Parathyroid adenoma (tissue), 2 donors: Measurements from ENCODE around the gene AGPAT2.

Experiments used
- H2AFZ ChIP-seq: fragments of 300-600 bp; sonication (generic); one replicate; pipeline ENCODE4 v1.7.0; 2017; ENCODE audit warnings: antibody characterized with exemption, mild to moderate bottlenecking
- H3K27ac ChIP-seq: fragments of 300-600 bp; sonication (generic); one replicate; pipeline ENCODE4 v1.7.0; 2017
- H3K27me3 ChIP-seq: fragments of 300-600 bp; sonication (generic); one replicate; pipeline ENCODE4 v1.7.0; 2017; ENCODE audit warnings: low read length; ENCODE audit not compliant: control insufficient read depth, insufficient read depth
- H3K36me3 ChIP-seq: fragments of 300-600 bp; sonication (generic); one replicate; pipeline ENCODE4 v1.7.0; 2017; ENCODE audit warnings: low read length; ENCODE audit not compliant: control insufficient read depth, insufficient read depth
- H3K4me1 ChIP-seq: fragments of 300-600 bp; sonication (generic); one replicate; pipeline ENCODE4 v1.7.0; 2017; ENCODE audit warnings: control low read depth
- H3K4me2 ChIP-seq: fragments of 300-600 bp; sonication (generic); one replicate; pipeline ENCODE4 v1.7.0; 2017; ENCODE audit warnings: low read length
- H3K4me3 ChIP-seq: fragments of 300-600 bp; sonication (generic); one replicate; pipeline ENCODE4 v1.7.0; 2017; ENCODE audit warnings: low read depth, low read length
- H3K79me2 ChIP-seq: fragments of 300-600 bp; sonication (generic); one replicate; pipeline ENCODE4 v1.7.0; 2017; ENCODE audit warnings: control low read depth
- H3K9ac ChIP-seq: fragments of 300-600 bp; sonication (generic); one replicate; pipeline ENCODE4 v1.7.0; 2017; ENCODE audit warnings: mild to moderate bottlenecking
- H3K9me3 ChIP-seq: fragments of 300-600 bp; sonication (generic); one replicate; pipeline ENCODE4 v1.7.0; 2017; ENCODE audit warnings: low read length; ENCODE audit not compliant: control insufficient read depth
- TF ChIP-seq, protein P1 (sequence below): fragments of 300-600 bp; sonication (generic); IDR thresholded peaks from one replicate; pipeline ENCODE4 v1.7.0; 2017; ENCODE audit warnings: antibody characterized with exemption, mild to moderate bottlenecking
- donor health status: primary hyperparathyroidism.

The AGPAT2 gene

DNA sequence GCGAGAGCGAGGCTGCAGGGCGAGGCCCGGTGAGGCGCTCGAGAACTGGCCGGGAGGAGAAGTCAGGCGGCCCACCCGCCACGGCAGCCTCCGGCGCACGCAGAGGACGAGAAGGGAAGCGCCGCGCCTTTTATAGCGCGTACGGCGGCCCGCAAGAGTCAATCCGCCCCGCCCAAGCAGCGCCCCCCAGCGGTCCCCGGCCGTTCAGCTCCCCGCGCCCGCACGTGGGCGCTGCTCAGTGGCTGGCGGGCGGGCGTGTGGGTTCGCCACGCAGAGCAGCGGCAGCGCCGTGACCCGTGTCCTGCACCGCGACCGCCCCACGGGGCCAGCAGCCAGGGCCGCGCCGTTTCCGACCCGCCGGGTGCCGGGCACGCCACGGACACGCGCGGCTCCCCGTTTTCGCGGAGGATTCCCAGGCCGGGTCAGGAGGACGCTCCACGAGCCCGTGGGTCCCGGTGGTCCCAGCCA is 40.9 kb upstream of the AGPAT2 start:
- no peaks in the 10 kb centered on the region for H3K9me3 ChIP-seq
- H3K4me1 ChIP-seq: peaks cover 2% of the 10 kb centered on the region
- H3K79me2 ChIP-seq: peaks cover 2% of the 10 kb centered on the region
- no peak overlapping the region for H3K27ac ChIP-seq
- peak overlapping the region; percentile 93 for H3K4me3 ChIP-seq
- H2AFZ ChIP-seq: peak overlapping the region; percentile 78
- no peaks in the 10 kb centered on the region for H3K36me3 ChIP-seq
- H3K9ac ChIP-seq: peak overlapping the region; percentile 72
- TF ChIP-seq, protein P1, sequence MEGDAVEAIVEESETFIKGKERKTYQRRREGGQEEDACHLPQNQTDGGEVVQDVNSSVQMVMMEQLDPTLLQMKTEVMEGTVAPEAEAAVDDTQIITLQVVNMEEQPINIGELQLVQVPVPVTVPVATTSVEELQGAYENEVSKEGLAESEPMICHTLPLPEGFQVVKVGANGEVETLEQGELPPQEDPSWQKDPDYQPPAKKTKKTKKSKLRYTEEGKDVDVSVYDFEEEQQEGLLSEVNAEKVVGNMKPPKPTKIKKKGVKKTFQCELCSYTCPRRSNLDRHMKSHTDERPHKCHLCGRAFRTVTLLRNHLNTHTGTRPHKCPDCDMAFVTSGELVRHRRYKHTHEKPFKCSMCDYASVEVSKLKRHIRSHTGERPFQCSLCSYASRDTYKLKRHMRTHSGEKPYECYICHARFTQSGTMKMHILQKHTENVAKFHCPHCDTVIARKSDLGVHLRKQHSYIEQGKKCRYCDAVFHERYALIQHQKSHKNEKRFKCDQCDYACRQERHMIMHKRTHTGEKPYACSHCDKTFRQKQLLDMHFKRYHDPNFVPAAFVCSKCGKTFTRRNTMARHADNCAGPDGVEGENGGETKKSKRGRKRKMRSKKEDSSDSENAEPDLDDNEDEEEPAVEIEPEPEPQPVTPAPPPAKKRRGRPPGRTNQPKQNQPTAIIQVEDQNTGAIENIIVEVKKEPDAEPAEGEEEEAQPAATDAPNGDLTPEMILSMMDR: peak; percentile 84
- peak overlapping the region; percentile 98 for H3K4me2 ChIP-seq
- H3K27me3 ChIP-seq: no peaks in the 10 kb centered on the region

DNA sequence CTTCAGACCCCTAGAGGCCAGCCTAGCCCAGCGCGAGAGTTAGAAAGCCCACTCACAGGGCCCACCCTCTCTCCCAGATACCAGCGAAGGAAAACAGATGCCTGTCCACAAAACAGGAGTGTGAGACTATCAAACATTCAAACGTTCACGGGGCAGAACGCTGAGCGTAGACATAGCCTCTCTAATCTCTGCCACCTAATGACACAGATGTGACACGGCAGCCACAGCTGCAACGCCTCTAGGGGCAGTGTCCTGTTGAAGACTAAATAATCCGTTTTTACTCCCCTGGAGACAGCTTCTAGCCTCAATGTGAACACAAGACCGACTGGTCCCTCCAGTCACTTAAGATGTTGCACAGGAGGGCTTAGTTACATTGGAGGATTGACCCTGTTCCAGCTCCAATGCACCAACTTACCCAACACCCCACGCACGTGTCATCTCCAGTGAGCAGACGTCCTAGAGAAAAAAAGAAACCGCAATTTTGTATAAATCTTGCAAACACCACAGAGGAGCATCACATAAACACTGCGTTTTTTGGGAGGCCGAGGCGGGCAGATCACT is 39.5 kb upstream of the AGPAT2 start:
- H3K9ac ChIP-seq: no peak overlapping the region
- H3K27ac ChIP-seq: no peak overlapping the region
- TF ChIP-seq, protein P1: peak; percentile 24
- H3K36me3 ChIP-seq: no peaks in the 10 kb centered on the region
- no peak overlapping the region for H2AFZ ChIP-seq
- H3K4me1 ChIP-seq: peaks cover 2% of the 10 kb centered on the region
- no peaks in the 10 kb centered on the region for H3K9me3 ChIP-seq
- H3K4me2 ChIP-seq: peak overlapping the region; percentile 98
- no peaks in the 10 kb centered on the region for H3K27me3 ChIP-seq
- peak overlapping the region; percentile 93 for H3K4me3 ChIP-seq
- peaks cover 2% of the 10 kb centered on the region for H3K79me2 ChIP-seq

DNA sequence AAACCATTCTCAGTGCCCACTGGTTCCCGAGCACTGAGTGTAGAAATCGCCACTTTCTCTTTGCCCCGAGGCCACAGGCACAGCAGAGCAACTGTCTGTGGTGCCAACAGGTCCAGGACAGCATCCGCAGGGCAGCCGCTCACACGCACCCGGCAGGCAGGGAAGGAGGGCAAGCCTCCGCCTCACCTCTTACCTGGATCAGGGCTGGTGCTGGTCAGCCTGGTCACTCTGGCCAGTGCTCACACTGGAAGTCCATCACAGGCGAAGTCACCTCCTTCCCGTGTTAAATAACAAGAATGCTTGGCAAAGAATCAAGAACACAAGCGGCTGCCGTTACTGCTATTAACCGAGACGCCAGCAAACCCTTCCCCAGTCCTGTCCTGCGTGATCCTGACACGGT is 38.9 kb upstream of the AGPAT2 start:
- peaks cover 2% of the 10 kb centered on the region for H3K4me1 ChIP-seq

DNA sequence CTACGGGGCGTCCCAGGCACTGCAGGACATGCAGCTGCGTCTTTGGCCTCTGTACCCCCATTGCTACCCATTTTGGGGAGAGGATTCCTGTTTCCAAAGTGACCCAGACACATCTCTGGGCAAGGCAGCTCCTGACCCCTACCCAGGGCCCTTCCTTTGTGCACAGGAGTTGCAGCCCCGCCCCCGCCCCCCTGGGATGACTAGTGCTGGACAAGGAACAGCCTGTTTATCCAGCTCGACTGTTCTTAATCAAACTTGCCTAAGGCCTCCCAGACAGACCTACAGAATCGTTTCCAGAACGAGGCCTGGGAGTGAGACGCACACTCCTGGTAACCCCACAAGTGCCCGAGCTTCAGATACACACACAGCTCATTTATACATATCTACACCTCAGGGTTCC is 38.4 kb upstream of the AGPAT2 start:
- no peaks in the 10 kb centered on the region for H3K9me3 ChIP-seq
- no peak overlapping the region for H3K27ac ChIP-seq
- TF ChIP-seq, protein P1: no peak
- H3K27me3 ChIP-seq: no peaks in the 10 kb centered on the region
- no peaks in the 10 kb centered on the region for H3K36me3 ChIP-seq
- peak overlapping the region; percentile 22 for H3K4me2 ChIP-seq
- H3K79me2 ChIP-seq: peaks cover 2% of the 10 kb centered on the region
- H3K4me3 ChIP-seq: peak overlapping the region; percentile 11
- H2AFZ ChIP-seq: no peak overlapping the region
- H3K4me1 ChIP-seq: peaks cover 2% of the 10 kb centered on the region
- H3K9ac ChIP-seq: no peak overlapping the region

More for the DNA sequence above, 38.9 kb upstream of the AGPAT2 start:
- no peaks in the 10 kb centered on the region for H3K9me3 ChIP-seq
- peak overlapping the region; percentile 93 for H3K4me3 ChIP-seq
- no peak overlapping the region for H3K27ac ChIP-seq
- H3K79me2 ChIP-seq: peaks cover 2% of the 10 kb centered on the region
- H3K9ac ChIP-seq: no peak overlapping the region
- H3K36me3 ChIP-seq: no peaks in the 10 kb centered on the region
- TF ChIP-seq, protein P1: no peak
- no peaks in the 10 kb centered on the region for H3K27me3 ChIP-seq
- H2AFZ ChIP-seq: no peak overlapping the region
- peak overlapping the region; percentile 98 for H3K4me2 ChIP-seq

DNA sequence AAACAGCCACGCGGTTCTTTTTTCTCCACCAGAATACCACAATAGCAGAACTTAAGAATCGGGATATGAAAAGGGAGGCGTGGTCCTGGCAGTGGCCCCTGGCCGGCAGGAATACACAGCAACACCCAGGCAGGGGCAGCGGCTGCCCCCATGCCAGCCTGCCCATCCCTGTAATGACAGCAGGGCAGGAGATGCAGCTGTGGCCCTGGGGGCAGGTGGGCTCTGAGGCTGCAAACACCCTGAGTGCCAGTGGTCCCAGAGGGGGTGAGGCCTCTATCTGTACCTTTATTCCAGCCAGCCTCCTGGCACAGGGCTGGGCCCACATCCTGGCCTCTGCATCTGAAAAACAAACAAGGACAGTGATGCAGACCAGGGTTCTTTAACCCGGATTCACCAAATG is 37.5 kb upstream of the AGPAT2 start:
- Histone ChIP-seq H3K9ac (no peak overlapping the region), H3K27me3 (no peaks in the 10 kb centered on the region), H3K36me3 (no peaks in the 10 kb centered on the region), H3K4me1 (peaks cover 2% of the 10 kb centered on the region), H3K9me3 (no peaks in the 10 kb centered on the region), H3K4me2 (no peak overlapping the region), H3K27ac (no peak overlapping the region), H2AFZ (no peak overlapping the region), H3K4me3 (no peak overlapping the region), H3K79me2 (peaks cover 2% of the 10 kb centered on the region)
- TF ChIP-seq, protein P1: no peak
